ENCODE data around the gene PRSS23.
"Not testable (repeated sequence)": the region's sequence is repeated elsewhere in the genome, so short reads cannot be mapped to it uniquely, and the experiment has no call there.

Gene PRSS23

DNA sequence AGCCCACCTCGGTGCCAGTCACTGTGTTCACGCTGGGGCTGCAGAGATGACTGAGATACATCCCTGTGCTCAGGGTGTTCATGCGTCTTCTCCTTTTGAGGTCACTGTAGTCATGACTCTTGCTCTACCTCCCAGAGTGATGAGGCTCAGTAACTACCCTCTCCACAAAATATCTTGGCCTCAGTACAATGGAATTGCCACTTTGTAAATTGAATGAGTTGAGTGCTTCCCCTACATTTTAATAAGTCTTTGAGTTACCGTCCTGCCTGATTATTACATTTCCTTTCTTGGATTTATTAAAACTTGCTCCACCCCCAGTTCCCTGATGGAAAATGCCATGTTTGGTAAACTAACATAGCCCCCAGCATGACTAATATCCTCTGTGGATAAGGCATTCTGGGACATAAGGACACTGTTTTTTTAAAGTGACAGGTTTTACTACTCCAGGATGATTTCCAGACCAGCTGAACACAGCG is 15.9 kb downstream of the PRSS23 start:
- no peak for DNase-seq

DNA sequence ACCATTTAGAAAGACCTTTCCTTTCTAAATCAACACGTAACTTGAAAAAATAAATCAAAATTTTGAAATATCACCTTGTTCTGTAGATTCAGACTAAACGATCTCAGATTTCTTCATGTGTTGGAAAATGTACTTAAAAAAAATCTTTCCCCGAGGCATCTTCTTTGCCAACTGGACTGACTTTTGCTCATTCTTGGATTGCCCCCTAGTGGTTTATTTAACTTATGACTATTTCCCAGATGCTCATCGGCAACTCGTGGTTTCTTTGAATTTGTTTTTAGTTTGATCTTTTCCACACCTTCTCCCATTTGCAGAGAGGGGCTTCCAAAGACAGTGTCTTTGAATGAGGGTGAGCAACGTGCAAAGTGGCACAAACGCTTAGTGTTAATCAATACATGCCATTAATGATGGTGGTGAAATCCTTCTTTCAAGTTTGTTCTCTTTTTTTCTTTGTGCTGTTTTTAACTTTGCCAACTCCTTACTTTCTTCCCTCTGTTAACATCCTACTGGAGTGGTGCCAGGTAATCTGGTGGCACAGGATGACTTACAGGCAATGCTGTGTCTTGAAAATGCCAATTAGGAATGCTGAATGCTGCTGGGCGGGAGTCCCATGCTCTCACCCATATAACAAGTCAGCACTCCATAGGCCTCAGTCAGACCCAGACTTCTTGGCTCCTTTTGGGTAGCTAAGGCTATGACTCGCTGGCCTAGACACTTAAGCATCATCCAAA is 18.3 kb downstream of the PRSS23 start:
- peak; percentile 24 for DNase-seq

DNA sequence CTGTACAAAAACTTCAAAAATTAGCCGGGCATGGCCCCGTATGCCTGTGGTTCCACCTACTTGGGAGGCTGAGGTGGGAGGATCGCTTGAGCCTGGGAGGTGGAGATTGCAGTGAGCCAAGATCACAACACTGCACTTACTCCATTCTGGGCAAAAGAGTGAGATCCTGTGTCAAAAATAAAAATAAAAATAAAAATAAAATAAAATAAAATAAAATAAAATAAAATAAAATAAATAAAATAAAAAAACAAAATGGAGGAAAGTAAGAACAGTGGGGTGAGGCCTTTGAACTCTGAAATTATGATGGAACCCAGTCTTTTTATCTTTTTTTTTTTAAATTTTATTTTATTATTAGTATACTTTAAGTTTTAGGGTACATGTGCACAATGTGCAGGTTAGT is 23.8 kb downstream of the PRSS23 start:
- DNase-seq = not testable (repeated sequence)

DNA sequence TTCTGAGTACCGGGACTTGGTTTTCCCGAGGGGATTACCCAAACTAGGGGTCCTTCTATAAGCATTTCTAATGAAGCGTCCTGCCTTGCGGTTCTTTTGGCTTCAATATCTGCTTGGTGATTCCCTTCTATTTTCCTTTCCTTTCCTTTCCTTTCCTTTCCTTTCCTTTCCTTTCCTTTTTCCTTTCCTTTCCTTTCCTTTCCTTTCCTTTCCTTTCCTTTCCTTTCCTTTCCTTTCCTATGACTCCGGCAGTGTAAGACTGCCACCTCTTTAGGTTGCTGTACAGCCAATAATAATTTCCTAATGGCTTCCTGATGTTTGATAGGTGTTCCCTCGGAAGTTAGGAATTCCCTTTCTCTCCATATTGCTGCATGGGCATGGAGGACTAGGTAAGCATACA is 34.0 kb downstream of the PRSS23 start:
- not testable (repeated sequence) for DNase-seq

DNA sequence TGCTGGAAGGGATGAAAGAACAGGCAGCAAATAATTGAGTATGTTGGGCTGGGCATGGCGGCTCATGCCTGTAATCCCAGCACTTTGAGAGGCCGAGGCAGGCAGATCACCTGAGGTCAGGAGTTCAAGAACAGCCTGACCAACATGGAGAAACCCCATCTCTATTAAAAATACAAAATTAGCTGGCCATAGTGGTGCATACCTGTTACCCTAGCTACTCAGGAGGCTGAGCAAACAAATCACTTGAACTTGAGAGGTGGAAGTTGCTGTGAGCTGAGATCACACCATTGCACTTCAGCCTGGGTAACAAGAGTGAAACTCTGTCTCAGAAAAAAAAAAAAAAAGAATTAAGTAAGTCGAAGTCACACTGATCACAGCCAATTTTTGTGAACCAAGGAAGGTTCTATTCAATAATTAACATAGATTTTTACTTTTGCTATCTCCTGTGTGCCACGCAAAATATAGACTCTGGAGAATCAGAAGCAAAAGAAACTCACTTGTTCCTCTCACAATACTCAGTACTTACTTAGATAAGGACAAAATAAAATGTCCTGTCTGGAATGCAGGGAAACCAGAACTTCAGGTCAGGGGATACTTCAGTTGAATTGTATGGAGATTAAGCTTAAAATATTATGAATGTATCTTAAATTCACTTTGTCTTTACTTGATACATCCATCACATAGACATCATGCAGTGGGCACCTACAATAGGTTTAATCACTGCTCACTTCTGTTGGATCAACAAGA is 44.6 kb downstream of the PRSS23 start:
- DNase-seq = not testable (repeated sequence)

DNA sequence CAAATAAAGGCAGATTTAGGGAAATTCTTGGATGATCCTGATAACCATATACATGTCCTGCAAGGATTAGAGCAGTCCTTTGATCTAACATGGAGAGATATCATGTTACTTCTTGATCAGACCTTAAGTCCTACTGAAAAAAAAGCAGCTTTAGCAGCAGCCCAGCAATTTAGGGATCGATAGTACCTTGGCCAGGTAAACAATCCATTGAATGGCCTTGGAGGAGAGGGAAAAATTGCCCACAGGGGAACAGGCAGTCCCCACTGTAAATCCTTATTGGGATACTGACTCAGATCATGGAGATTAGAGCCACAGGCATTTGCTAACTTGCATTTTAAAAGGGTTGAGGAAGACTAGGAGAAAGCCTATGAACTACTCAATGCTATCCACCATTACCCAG is 47.8 kb downstream of the PRSS23 start:
- no peak for DNase-seq

DNA sequence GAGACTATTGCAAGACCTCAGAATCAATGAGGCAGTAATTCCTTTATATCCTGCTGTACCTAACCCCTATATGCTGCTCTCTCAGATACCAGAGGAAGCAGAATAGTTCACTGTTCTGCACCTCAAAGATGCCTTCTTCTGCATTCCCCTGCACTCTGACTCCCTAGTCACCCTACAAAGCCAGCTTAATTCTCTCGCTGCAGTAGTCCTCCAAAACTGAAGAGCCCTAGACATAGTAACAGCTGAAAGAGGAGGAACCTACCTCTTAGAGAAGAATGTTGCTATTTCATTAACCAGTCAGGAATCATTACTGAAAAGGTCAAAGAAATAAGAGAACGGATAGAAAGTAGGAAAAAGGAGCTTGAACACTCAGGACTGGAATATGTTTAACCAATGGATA is 49.3 kb downstream of the PRSS23 start:
- no peak for DNase-seq

Measured in NCI-H2081 treated with DMSO at 0.1 percent for 48 hours (cell line).